ENCODE measurements around the gene DGKZ. TPM values are rescaled to one million over a fixed set of nuclear protein-coding genes. Genes with fewer than 3 reads are reported as not detected.

Gene DGKZ
- total RNA-seq, 4 donors from 2014 or later, result 13.5 to 55.3 (median 42.8) TPM

DNA sequence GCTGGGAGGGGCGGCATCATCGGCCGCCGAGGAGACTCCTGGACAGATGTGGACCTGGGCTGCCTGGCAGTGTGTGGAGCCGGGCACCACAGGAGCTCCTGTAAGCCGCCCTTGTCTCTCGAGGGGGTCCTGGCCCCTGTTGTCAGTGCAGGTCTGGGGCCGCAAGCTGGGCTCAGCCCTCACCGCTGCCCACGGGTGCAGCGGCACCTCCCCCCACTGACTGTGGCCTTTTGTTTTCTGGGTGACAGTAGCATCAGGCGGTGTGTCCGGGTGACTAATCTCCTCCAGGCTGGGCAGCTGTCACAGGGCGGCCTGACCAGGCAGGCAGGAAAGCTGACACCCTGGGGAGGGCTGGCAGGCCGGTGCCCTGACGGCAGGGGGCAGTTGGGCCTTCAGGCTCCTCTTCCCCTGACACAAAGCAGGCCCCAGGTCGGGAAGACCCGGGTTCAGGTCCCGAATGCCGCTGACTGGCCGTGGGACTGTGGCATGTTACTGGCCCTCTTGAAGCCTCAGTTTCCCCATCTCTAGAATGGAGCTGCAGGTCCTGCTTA lies 16.3 kb downstream of the DGKZ start:
- no peaks in the 10 kb centered on the region for H3K36me3 ChIP-seq
- peaks cover 0 to 7% of the 10 kb centered on the region in 2 donors for H3K4me1 ChIP-seq
- H3K27me3 ChIP-seq, result no peaks in the 10 kb centered on the region
- no peak overlapping the region for H3K4me3 ChIP-seq
- H3K9me3 ChIP-seq, result no peaks in the 10 kb centered on the region
- no peak for DNase-seq
- H3K27ac ChIP-seq, result peak overlapping the region; percentile 15 to 67
- TF ChIP-seq CTCF (IDR thresholded peaks at IDR 0.05) (no peak), POLR2A (IDR thresholded peaks at IDR 0.05) (no peak)
- intact Hi-C loops (cut with DNase I; ENCODE audit: low total_unique reads), result no loop called here

DNA sequence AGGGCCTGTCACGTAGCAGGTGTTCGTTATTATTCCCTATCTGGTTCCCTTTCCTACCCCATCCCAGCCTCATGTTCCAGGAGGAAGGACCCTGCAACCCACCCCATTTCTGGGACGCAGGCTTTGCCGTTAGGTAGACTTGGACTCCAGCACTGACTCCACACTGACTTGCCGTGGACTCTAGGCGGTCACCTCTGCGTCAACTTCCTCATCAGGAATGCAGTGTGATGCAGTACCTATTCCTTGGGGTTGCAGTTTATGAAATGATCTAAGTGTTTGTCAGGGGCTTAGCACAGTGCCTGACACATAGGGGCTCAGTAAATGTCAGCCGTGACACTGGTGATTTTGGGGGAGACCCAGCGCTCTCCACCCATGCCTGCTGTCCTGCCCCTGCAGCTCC lies 16.8 kb downstream of the DGKZ start:
- H3K36me3 ChIP-seq, result no peaks in the 10 kb centered on the region
- H3K27me3 ChIP-seq, result no peaks in the 10 kb centered on the region
- H3K9me3 ChIP-seq, result no peaks in the 10 kb centered on the region
- intact Hi-C loops (cut with DNase I; ENCODE audit: low total_unique reads), result no loop called here
- TF ChIP-seq POLR2A (IDR thresholded peaks at IDR 0.05), result no peak
- no peak for TF ChIP-seq CTCF (IDR thresholded peaks at IDR 0.05)
- peaks cover 0 to 7% of the 10 kb centered on the region in 2 donors for H3K4me1 ChIP-seq
- no peak for DNase-seq
- no peak overlapping the region for H3K27ac ChIP-seq
- no peak overlapping the region for H3K4me3 ChIP-seq

DNA sequence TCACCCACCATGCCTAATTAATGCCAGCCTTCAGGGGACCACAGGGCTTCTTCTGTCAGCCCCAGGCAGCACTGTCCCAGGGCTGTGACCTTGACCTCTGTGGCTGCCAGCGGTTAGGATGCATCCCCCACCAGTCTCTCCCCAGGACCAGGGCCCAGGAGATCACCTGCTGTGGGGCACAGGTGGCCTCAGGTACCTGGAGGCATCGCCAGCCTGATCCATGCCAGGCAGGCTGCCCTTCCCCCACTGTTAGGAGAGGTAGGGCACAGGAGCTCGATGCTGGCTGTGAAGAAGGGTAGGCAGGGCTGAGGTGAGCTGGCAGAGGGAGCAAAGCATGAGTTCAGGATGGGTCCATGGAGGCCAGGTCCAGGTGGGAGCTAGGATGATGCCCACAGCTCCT lies 17.5 kb downstream of the DGKZ start:
- Histone ChIP-seq H3K4me1 (peaks cover 0 to 7% of the 10 kb centered on the region in 2 donors), H3K27ac (no peak overlapping the region), H3K9me3 (no peaks in the 10 kb centered on the region), H3K27me3 (no peaks in the 10 kb centered on the region), H3K4me3 (no peak overlapping the region), H3K36me3 (no peaks in the 10 kb centered on the region)
- intact Hi-C loops (cut with DNase I; ENCODE audit: low total_unique reads), result no loop called here
- no peak for DNase-seq
- TF ChIP-seq POLR2A (IDR thresholded peaks at IDR 0.05), result no peak
- TF ChIP-seq CTCF (IDR thresholded peaks at IDR 0.05), result no peak

DNA sequence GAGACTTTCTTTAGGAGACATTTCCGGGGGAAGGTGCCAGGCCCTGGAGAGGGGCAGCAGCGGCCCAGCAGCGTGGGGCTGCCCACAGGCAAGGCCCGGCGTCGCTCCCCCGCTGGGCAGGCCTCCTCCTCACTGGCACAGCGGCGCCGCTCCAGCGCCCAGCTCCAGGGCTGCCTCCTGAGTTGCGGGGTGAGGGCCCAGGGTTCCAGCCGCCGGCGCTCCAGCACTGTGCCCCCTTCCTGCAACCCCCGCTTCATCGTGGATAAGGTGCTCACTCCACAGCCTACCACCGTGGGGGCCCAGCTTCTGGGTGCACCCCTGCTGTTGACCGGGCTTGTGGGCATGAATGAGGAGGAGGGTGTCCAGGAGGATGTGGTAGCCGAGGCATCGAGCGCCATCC lies 19.0 kb downstream of the DGKZ start:
- H3K9me3 ChIP-seq, result no peaks in the 10 kb centered on the region
- no peak for DNase-seq
- H3K4me3 ChIP-seq, result no peak overlapping the region
- no peak for TF ChIP-seq CTCF (IDR thresholded peaks at IDR 0.05)
- no peak overlapping the region for H3K27ac ChIP-seq
- no peaks in the 10 kb centered on the region for H3K36me3 ChIP-seq
- intact Hi-C loops (cut with DNase I; ENCODE audit: low total_unique reads), result no loop called here
- H3K27me3 ChIP-seq, result no peaks in the 10 kb centered on the region
- H3K4me1 ChIP-seq, result no peaks in the 10 kb centered on the region

DNA sequence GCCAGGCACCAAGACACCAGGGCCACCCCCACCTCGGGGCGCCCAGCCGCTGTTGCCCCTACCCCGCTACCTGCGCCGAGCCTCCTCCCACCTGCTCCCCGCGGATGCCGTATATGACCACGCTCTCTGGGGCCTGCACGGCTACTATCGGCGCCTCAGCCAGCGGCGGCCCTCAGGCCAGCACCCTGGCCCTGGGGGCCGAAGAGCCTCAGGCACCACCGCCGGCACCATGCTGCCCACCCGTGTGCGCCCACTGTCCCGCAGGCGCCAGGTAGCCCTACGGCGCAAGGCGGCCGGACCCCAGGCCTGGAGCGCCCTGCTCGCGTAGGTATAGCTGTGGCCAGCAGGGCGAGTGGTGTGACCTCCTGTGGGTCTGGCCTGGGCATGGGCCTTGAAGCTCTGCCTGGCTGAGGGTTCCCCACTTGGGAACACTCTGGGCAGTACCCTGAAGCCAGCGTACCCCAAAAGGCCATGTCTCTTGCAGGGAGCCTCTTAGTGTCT lies 19.4 kb downstream of the DGKZ start:
- Histone ChIP-seq H3K4me3 (no peak overlapping the region), H3K36me3 (no peaks in the 10 kb centered on the region), H3K4me1 (no peaks in the 10 kb centered on the region), H3K9me3 (no peaks in the 10 kb centered on the region), H3K27me3 (no peaks in the 10 kb centered on the region), H3K27ac (no peak overlapping the region)
- no peak for DNase-seq
- intact Hi-C loops (cut with DNase I; ENCODE audit: low total_unique reads), result no loop called here
- TF ChIP-seq POLR2A (IDR thresholded peaks at IDR 0.05) (no peak), CTCF (IDR thresholded peaks at IDR 0.05) (no peak)
